HG03342 (cell line): Measurements from ENCODE around the gene MBTPS1.

Source experiments
- ATAC-seq: cut with Tn5 transposase; IDR thresholded peaks from one replicate; pipeline ENCODE4 v1.9.1; 2021; ENCODE audit warnings: mild to moderate bottlenecking, moderate library complexity; ENCODE audit not compliant: unreplicated experiment

Gene MBTPS1

GRCh38 chr16:84055801-84056634 lies 60.7 kb downstream of the MBTPS1 start:
- no peak for ATAC-seq

- ATAC-seq, result no peak
Measured at GRCh38 chr16:84055366-84055765, 61.4 kb downstream of the MBTPS1 start.

DNA sequence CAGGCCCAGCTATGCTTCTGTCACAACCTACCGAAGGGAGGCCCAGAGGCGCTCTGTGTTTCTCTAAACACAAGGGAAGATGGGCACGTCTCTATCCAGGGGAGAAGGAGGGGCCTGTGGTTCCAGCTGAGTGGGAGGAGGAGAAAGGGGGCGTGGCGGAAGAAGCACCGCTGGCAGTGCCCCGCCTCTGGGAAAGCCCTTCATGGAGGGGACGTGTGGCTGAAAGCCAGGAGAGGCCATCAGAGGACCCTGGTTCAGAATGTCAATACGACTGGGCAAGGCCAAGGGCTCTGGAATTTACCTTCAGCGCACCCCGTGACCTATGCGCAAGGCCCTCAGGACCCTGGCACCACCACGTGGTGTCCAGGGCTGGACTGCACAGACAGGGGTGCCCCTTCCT lies 61.8 kb downstream of the MBTPS1 start:
- no peak for ATAC-seq

DNA sequence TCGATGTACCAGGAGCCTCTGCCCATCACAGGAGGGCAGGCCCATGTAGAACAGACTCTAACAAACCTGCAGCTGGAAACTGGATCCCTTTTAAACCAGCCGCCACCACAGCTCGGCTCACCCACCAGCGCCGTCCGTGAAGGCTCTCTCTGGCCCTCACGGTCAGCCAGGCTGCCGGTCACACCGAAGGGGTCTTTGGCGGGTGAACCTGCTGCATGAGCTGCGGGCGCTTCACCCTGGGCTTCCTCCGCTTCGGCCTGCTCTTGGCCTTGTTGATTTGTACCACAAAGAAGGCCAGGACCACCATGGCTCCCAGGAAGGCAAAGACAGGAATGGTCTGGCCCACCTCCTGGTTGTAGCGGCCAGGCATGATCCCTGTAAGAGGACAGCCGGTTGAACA lies 62.5 kb downstream of the MBTPS1 start:
- ATAC-seq, result no peak

GRCh38 chr16:84053237-84053636 lies 63.5 kb downstream of the MBTPS1 start:
- ATAC-seq, result no peak

GRCh38 chr16:84052071-84052622 lies 64.6 kb downstream of the MBTPS1 start:
- ATAC-seq, result no peak

DNA sequence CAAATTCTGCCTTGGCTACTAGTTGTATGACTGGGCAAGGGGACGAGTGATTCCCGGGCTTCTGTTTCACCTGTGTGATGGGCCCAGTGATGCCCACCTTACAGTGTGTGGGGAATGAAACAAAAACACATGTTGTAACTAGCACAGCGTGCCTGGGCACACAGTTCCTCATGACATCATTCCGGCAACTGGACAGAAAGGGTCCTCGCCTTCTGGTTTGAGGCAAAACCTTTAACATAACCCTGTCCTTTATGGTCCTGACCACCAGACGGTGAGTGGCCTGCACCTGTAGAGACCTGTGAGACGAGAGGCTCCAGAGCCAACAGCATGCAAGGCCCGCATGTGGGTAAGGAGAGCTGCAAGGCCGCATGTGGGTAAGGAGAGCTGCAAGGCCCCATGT lies 66.4 kb downstream of the MBTPS1 start:
- ATAC-seq, result no peak

GRCh38 chr16:84049403-84050060 lies 67.2 kb downstream of the MBTPS1 start:
- no peak for ATAC-seq

GRCh38 chr16:84048871-84049270 lies 67.9 kb downstream of the MBTPS1 start:
- ATAC-seq, result no peak

- ATAC-seq, result no peak
Measured at GRCh38 chr16:84048270-84048669, 68.5 kb downstream of the MBTPS1 start.

DNA sequence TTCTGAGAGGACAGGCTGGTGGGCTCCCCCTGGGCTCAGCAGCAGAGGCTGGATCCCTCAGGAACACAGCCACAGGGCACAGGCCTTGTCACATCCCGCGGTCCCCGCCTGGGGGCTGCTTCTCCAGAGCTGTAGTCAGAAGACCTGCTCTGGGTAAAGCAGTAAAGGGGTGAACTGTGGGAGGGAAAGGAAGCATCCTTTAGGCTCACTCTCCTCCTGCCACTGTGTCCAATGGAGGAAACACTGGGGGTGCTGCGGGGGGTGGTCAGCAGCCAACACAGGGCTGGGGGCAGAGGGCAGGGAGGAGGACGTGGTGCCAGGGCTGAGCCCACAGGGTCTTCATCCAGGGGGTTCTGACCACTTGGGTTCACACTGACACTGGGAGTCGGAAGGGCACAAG lies 69.1 kb downstream of the MBTPS1 start:
- ATAC-seq, result no peak

- no peak for ATAC-seq
Measured at GRCh38 chr16:84047206-84047605, 69.5 kb downstream of the MBTPS1 start.

GRCh38 chr16:84045818-84046470 lies 70.8 kb downstream of the MBTPS1 start:
- ATAC-seq, result no peak

DNA sequence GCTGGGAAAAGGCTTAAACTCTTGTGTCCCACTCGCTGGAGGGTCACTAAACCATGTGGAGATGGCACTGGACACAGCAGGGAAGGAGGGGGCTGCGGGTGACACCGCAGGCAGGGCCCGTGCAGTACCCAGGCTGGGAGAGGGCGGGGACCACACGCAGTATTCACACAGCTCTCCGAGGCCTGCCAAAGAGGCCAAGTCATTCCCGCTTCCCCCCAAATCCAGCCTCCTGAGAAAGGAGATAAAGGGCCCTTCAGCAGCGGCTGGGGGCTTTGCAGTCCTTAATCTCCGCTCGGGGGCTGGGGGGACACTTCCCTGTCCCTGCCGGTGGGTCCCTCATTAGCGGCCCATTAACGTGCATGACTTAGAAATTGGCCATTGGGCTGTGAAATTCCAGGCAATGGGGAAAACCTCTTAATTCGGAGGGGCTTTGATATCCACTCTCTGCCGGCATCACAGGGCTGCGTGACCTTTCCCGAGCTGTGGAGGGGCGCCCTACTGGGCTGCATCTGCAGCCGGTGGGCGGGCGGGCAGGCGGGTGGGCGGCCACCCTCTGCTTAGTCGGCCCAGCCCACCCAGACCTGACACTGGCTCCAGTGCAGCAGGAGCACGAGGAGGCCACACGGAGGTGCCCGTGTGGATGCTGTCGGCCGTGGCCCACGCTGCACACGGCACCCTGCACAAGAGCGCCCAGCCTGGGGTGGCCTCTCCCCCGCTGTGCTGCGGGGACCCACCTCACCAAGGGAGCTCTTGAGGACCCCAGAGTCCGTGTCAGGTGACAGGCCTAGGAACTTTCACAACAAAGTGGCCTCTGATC lies 71.5 kb downstream of the MBTPS1 start:
- no peak for ATAC-seq

DNA sequence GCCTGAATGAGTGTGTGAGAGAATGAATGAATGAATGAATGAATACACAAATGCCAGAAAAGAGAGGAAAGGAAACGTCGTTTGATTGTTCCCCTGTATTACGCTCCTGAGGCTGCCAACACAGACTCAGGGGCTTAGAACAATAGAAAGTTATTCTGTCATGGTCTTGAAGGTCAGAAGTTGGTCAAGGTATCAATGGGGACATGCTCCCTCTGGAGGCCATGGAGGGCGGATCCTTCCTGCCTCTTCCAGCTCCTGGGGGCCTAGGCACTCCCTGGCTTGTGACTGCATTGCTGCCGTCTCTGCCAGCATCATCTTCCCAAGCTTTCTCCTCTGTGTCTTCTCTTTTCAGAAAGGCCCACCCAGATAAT lies 72.6 kb downstream of the MBTPS1 start:
- ATAC-seq, result no peak

DNA sequence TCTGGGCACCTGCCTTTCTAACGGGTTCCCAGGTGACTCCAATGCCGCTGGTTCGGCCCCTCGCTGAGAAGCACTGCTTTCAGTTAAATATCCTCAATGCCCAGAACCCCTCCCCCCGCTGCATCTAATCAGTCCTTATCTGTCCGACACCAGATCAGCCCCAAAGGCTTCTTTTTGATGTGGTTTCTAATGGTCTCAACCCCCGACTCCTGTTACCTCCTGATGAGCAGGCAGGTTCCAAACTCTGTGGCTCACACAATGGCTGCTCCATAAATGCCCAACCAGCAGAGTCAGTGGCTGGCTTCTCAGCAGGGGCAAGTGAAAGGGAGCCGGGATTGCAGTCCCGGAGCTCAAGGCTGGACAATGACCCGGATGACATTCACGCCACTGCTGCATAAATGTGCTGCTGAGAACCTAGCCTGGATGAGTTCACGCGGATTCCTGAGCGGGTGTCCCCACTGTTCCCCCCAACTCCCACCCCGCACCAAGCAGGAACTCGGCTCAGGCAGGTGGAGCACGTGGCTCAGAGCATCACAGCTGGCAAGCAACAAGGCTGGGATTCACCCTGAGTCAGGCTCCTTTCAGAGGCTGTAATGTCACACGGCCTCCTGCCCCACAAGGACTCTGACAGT lies 73.1 kb downstream of the MBTPS1 start:
- ATAC-seq, result no peak

DNA sequence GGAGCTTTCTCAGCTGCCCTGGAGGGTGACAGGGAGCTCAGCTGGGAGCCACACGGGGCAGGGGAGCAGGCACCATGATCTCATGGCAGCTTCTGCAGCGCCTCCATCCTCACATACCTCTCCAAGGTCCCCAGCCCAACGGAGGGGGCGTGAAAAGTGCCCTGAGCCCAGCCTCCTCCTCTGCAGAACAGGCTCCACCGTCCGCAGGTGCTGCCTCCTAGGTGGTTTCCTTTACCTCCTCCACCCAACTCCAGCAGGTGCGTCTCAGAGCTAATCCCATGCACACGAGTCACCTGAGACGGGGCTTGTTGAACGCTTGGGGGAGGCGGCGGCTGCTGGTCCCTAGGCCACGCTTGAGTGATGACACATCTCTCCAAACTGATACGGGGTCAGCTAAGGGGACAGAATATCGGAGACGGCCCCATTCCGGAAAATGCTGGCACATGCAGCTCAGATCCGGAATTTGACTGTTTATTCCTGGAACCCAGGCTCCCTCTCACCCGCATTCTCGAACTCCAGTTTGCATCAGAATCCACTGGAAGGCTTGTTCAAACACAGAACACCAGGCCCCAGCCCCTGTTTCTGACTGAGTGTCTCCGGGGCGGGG lies 73.8 kb downstream of the MBTPS1 start:
- no peak for ATAC-seq

DNA sequence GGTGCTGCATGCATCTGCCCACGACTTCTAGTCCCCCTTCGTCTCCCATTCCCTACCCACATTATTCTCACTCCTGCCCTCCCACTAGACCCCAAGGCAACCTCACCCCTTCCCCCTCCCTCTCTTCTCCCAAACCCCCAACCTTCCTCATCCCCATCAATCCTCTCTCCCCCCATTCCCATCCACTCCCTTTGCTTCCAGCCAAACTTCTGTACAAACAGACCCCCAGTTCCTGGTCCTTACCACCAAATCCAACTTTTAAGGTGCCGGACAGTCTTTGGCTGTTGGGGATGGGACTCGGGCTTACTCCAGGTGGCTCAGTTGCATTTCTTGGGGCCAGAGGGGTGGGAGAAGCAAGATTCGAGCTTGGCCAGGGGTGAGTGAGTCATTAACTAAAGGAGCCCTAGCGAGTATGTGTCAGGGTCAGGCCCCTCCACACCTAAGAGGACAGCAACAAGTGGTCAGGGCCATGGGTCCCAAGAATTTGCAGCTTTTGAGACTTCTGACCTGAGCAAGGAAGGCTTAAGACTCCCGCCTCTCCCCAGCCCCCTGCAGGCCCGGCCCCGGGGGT lies 74.3 kb downstream of the MBTPS1 start, which contains the start of gene SLC38A8:
SLC38A8 (minus strand) TSS at position 488 of the 571 bp plus-strand sequence. CDS start 638 bp downstream, outside the sequence.
- no peak for ATAC-seq

DNA sequence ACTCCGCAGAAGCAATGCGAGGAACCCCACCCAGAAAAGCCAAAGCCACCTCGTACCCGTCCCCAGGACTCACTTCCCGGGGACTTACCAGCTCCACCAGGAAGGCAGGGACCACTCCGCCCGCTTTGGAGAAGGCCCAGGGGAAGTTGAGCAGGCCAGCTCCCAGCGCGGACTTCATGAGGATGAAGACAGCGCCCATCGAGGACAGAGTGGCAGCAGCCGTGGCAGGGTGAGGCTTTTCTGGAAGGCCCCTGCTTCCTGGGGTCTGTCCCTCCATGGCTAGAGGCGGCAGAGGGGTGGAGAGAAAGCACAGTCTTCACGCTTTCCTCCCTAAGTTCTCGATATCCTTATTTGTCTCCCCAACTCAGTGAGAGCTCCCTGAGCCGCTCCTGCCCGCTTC lies 74.9 kb downstream of the MBTPS1 start:
- no peak for ATAC-seq
